ENCODE data around the gene ZNF804A.

The ZNF804A gene

GRCh38 chr2:184611361-184612085 lies 13.2 kb downstream of the ZNF804A start:
- peak in 1 of 2 experiments; percentile 10 for DNase-seq

DNA sequence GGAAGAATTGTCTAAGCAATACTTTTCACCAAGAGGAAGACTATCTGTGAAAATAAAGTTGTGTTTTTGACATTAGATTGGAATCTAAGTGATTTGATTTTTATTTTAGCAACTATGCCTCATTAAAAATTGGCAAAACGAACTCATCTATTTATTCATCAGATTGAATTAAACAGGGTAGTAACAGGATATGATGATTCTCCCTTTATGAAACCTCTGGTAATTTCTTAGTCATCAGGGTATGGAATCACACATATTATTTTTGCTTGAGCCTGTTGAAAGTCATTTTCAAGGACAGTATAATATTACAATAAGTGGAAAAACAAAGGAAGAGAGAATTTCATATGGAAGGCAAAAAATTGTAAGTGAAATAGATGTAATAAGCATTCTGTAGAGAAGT lies 22.0 kb downstream of the ZNF804A start:
- DNase-seq, result no peak

GRCh38 chr2:184624311-184624710 lies 26.0 kb downstream of the ZNF804A start:
- no peak for DNase-seq

DNA sequence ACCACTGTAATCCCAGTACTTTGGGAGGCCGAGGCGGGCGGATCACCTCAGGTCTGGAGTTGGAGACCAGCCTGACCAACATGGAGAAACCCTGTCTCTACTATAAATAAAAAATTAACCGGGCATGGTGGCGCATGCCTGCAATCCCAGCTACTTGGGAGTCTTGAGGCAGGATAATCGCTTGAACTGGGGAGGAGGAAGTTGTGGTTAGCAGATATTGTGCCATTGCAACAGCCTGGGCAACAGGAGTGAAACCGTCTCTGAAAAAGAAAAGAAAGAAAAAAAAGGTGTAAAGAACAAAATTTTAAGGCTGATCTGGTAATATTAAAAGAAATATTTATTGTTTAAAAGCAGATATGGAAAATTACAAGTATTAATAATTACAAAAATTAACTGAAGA lies 29.7 kb downstream of the ZNF804A start:
- no peak for DNase-seq

DNA sequence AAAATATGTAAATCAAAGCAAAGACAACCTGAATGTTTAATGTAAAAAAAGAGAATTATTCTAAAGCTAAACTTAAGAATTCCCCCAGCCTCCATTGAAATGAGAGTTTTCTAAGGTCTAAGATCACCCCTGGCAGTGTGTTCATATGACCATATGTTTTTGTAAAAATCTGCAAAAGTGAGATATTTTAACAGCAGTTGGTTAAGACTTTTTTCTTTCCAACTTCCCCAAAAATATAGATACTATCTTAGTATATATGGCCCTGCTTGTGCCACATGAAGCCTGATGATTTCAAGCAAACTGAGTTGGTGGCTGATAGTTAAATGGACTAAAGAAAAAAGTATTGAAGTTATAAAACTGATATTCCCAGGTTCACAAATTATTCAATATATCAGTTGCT lies 35.4 kb downstream of the ZNF804A start:
- no peak for DNase-seq

DNA sequence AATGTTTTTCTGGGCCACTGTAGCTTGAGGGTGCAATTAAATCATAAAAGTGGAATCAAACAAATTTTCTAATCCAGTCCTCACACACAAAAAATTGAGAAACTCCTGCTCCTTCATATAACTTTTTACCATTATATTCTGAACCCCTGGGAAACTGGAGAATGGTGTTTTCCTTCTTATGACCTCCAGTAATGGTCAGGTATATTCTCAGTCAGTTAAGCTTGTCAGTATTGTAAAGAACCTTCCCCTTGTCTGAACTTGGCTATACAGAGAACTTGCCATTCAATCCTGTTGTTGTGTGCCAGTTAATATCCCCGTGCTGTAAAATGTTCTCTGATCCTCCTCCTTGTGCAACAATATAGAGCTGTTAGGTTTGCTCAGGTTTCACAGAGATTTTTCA lies 39.5 kb downstream of the ZNF804A start:
- no peak for DNase-seq

DNA sequence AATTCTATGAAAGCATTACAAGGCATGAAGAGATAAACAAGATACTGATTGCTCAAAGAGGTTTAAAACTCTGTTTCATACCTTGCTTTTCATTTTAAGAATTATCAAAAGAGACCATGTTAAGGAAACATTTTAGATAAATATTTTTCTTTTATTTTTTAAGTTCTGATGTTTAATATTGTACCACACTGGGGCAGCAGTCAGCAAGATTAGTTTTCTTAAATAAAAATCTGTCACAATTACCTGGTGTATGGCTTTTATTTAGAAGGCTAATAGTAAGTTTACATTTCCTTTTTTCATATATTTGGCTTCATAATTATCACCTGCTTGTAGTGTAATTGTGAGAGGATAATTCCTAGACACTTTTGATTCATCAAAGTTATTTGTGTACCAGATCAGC lies 46.4 kb downstream of the ZNF804A start:
- DNase-seq, result no peak

DNA sequence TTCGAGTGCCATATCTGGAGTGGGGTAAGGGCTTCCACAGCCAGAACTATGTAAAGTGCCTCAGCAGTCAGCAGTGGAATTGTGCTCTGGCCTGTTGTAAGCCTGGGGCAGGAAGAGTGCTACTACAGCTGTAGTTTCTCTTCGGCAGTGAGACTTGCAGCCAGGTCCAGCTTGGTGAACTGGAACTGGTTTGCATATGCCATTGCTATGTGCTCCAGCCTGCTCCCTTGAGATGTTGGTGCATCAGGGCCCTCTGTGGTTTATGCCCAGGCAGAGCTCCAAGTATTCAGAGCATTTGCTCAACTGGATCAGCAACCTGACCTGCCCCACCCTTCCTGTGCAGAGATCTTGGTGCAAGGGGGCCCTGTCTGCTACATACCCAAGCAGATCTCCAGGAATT lies 47.8 kb downstream of the ZNF804A start:
- DNase-seq, result peak in 1 of 2 experiments; percentile 12

- DNase-seq, result no peak
Measured at GRCh38 chr2:184646593-184646992, 48.3 kb downstream of the ZNF804A start.

GRCh38 chr2:184654945-184655344 lies 56.6 kb downstream of the ZNF804A start:
- no peak for DNase-seq

- no peak for DNase-seq
Measured at GRCh38 chr2:184677171-184677570, 78.8 kb downstream of the ZNF804A start.

DNA sequence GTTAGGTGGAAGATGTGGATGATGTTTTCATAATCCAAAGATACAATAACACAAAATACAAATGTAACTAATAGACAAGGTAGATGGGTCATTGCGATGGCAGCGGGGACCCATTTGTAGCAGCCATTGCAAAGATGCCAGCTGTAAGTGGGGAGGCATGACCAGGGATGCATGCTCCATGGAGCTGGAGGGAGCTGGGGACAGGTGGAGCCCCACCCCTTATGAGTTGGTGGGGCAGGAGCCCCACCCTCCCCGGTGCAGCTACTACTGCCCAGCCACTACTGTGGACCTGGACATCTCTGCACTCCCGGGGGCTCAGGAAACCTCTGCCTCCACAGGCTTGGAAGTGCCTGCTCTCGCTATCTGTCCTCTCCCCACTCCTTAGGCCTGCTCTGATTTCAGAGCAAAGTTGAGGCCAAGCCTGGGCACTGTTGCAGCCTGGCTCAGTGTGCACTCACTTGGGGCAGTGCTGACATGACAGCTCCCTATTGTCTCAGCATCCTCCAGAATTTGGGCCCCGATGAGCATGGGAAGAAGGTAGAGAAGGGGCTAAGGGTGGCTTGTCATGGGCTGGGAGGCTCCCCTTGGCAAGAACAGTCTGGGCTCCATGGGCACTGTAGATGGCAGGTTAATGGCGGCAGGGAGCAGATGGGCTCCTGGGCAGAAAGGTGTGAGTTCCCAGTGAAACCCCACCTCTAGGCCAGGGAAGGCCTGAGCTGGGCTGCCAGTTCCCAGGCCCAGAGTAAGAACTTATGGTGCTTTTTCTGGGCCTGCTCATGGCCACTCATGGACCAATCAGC lies 81.1 kb downstream of the ZNF804A start:
- DNase-seq, result no peak

DNA sequence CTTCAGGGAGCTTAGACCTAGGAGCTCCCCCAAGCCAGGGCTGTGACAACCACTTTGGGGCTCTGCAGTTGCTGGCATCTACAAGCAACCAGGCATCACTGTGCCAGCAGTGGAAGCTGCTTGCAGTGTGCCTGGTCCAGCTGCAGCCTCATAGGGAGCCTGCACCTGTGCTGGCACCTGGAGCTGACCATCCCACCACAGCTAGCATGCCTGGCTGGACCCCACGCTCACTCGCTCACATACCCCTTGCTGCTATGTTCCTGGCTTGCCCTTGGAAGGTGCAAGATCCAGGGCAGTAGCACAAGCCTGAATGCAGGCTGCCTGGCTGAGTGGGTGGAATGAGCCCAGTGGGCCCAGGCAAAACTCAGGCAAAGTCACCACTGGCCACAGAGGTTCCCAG lies 82.5 kb downstream of the ZNF804A start:
- no peak for DNase-seq

- no peak for DNase-seq
Measured at GRCh38 chr2:184681642-184682321, 83.5 kb downstream of the ZNF804A start.

DNA sequence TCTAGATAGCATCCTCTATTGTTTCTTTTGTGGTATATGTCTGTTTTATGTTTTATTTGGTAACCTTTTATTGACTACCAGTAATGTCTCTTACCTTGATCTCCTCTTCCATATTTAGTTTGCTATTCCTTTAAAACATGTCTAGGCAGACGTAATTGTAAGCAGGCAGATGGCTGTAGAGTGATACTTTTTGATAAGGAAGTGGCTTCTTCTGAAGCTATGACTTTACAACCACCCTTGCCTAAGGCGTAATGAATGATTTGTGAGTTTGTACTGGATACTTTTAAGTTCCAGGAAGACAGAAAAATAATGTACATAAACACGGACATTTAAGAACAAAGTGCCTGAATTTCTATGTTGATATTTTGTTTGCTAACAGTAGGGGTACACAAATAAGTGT lies 85.6 kb downstream of the ZNF804A start:
- DNase-seq, result no peak

DNA sequence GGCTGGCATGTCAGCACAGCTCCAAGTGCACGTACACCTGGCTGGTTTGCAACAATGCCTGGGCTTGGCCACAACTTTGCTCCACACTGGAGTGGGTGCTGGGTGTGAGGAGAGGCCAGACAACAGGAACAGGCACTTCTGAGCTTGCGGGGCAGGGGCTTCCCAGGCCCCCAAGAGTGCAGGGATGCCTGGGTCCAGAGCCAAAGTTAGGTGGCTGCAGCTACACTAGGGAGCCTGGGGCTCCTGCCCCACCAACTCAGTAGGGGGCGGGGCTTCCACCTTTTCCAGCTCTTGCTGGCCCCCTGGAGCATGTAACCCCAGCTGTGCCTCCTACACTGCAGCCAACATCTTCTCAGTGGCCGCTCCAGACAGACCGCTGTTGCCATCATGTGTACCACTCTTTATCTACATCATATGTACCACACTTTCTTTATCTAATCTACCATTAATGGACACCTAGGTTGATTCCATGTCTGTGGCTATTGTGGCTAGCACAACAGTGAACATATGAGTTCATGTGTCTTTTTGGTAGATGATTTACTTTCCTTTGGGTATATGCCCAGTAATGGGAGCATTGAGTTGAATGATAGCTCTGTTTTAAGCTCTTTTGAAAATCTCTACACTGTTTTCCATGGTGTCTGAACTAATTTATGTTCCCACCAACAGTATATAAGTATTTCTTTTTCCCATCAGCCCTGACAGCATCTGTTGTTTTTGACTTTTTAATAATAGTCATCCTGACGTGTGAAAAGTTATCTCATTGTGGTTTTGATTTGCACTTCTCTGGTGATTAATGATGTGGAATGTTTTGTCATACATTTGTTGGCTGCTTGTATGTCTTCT lies 87.9 kb downstream of the ZNF804A start:
- peak; percentile 58 to 82 for DNase-seq

DNA sequence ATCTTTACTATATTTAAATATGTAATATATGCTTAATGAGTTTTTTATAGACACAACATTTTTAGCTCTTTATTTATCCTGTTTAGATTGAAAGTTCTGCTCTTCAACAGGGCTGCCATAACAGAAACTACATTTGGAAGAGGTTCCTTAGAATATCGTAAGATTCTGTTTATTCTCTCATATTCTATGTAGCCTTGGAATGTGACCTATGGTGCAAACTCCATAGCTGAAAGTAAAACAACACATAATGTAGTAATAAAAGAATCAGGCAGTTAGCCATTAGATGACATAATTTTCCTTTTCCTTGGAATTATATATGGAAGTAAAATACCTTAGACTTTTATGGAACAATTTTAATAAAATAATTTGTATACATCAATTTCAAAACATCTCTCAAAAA lies 91.3 kb downstream of the ZNF804A start:
- DNase-seq, result no peak

GRCh38 chr2:184692141-184692734 lies 93.9 kb downstream of the ZNF804A start:
- peak; percentile 83 to 94 for DNase-seq

DNA sequence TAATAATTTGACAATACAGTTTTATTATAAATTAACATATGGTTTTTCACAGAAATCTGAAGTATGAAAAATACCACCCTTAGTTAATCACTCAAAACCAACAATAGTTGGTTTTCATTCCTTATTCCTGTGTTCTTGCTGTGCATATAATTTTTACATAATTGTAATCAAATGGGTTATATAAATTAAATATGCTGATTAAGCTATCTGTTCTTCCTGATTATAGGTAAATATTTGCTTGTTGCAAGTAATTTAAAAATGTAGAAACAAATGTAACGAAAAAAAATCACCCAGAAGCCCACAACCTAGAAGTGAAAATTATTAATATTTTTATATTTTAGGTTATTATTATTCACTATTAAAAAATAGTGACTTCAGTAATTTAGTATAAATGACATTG lies 98.3 kb downstream of the ZNF804A start:
- DNase-seq, result no peak

GRCh38 chr2:184698476-184698875 lies 100.1 kb downstream of the ZNF804A start:
- DNase-seq, result no peak

- no peak for DNase-seq
Measured at GRCh38 chr2:184721881-184722280, 123.6 kb downstream of the ZNF804A start.

DNA sequence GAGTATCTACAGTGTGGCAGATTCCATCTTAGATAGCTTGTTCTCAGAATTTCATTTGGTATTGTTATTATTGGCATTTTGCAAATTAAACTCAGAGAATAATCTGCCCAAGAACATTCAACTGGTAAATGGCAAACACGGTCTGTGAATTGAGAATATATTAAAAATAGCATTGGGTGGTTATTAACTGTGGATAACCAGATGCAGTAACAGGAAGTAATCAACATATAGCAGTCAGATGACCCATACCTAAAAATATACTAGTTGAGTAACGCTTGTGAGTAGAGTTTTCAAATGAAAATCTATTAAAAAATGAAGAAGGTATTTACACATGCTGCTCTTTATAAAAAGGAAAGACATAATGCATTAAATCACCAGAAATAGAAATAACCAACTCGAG lies 129.5 kb downstream of the ZNF804A start:
- DNase-seq, result no peak

DNA sequence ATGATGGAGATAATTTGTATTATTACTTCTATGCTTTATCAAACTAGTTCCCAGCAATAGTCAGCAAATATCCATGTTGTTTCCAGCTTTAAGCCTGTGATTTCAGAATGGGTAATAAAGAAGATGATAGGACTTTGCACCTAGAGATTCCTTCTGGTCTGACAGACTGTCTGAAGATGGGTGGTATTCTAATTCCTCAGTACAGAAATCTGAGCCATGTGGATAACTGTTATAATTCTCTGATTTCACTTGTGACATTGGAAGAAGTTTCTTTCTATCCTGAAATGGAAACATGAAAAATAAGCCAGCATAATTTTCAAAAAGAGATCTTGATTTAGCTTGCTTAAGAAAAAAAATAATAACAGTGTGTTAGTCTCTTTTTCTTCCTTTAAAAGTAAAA lies 130.1 kb downstream of the ZNF804A start:
- no peak for DNase-seq

Measured in NCI-H446 (cell line).